Amygdala (tissue), 56 donors: Measurements from ENCODE around the gene CNOT11.
A peak's percentile ranks its signal among the peaks of the same experiment; 100 is the strongest.
"Not testable (repeated sequence)": the region's sequence is repeated elsewhere in the genome, so short reads cannot be mapped to it uniquely, and the experiment has no call there.

Source experiments
- DNase-seq, 56 donors: peaks; one replicate each; lab custom pipeline; 2025; lab: John Stamatoyannopoulos, UW

Gene CNOT11

DNA sequence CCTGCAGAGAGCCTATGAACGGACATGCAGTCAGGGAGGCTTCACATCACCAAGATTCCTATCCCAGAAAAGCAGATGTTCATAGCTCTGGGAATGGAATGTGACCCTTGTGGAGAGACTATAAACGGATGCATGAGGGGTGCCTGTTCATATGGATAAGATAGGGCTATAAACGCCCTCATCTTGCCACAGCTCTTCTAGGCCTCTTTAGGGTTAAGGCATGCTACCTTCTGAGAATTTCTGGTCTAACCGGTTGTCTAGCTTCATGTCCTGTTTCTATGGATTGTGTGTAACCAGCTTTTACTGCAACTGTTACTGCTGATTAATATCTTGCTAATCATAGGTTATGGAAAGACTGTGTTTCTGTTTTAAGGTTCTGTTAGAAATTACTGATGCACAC lies 8.3 kb upstream of the CNOT11 start:
- DNase-seq, result not testable (repeated sequence)

- not testable (repeated sequence) for DNase-seq
Measured at GRCh38 chr2:101244899-101245298, 7.8 kb upstream of the CNOT11 start.

- not testable (repeated sequence) for DNase-seq
Measured at GRCh38 chr2:101245468-101245867, 7.2 kb upstream of the CNOT11 start.

- DNase-seq, result not testable (repeated sequence)
Measured at GRCh38 chr2:101248756-101249155, 3.9 kb upstream of the CNOT11 start.

GRCh38 chr2:101249826-101250225 lies 2.9 kb upstream of the CNOT11 start:
- DNase-seq, result no peak

DNA sequence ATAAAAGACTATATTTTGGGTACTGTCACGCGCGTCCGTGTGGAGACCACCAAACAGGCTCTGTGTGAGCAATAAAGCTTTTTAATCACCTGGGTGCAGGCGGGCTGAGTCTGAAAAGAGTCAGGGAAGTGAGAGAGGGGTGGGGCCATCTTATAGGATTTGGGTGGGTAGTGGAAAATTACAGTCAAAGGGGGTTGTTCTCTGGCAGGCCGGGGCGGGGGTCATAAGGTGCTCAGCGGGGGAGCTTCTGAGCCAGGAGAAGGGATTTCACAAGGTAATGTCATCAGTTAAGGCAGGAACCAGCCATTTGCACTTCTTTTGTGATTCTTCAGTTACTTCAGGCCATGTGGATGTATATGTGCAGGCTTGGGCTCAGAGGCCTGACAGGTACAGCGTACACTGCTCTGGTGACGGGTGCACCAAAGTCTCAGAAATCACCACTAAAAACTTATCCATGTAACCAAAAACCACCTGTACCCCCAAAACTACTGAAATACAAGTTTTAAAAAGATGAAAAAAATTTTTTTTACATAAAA lies 1.4 kb upstream of the CNOT11 start:
- DNase-seq, result not testable (repeated sequence)

GRCh38 chr2:101251844-101252407 lies 760 bp upstream of the CNOT11 start:
- DNase-seq, result no peak

DNA sequence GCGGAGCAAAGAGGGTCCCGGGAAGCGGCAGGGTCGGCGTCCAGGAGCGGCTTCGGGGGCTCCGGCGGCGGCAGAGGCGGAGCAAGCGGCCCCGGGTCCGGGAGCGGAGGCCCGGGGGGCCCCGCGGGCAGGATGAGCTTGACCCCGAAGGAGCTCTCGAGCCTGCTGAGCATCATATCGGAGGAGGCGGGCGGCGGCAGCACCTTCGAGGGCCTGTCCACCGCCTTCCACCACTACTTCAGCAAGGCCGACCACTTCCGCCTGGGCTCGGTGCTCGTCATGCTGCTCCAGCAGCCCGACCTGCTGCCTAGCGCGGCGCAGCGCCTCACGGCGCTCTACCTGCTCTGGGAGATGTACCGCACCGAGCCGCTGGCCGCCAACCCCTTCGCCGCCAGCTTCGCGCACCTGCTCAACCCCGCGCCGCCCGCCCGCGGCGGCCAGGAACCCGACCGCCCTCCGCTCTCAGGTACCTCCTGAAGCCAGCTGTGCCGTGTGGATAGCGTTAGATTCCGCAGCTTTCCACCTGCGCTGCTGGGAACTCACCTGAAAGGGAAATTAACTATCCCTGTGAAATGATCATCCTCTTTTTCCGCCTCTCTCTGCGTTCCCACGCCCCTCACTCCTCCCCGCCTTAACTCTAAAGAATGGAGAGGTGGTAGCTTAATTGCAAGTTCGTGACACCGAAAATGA lies 472 bp downstream of the CNOT11 start:
- peak in 15 of 56 donors; percentile 17 to 50 (median 40) for DNase-seq

DNA sequence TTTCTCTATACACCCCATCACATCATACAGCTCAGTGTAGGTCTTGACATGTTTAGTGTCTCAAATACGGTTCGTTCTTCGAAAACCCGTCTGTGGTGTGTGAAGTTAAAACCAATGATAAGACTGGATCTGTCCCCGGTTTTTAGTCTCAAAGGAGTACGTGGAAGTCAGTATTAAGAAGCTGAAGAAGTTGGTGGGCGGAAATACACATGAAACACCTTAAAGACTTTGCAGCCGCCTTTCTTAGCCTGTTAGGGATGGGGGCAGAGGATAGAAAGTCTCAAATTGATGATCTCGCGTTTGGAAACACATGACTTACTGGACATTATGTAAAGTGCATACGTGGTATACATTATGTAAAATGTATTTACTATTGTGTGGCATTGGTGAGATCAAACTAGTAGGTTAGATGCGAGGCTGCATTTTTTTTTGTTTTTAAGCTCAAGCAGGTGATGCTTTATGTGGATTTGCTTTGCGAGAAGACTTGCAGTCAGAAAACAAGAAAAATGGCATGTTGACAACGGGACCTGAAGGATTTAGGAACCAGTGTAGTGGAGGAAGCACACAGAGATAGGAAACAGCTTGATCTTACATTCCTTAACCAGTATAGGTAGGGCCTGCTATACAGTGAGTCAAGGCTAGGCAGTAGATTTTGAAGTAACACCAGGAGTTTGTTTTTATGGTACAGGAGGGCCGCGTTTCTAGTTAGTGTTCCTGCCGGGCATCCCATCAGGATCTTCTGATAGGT lies 1.2 kb downstream of the CNOT11 start:
- DNase-seq, result no peak

DNA sequence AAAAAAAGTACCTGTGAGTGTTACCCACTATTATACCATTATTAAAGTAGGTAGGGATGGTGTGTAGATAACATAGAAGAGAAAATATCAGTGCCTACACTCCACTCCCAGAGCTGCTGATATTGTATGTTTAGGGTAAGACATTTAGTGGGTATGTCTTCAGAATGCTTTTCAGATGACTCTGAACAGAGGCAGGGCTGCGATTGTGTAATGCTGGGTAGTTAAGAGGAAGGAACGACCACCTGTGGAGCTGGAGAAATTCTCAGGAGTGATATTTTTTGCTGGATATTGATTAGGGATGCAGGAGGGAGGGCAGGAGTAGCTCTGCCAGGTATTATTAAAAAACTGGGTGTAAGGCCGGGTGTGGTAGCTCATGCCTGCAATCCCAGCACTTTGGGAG lies 2.8 kb downstream of the CNOT11 start:
- no peak for DNase-seq

GRCh38 chr2:101256316-101256715 lies 3.6 kb downstream of the CNOT11 start:
- no peak for DNase-seq

GRCh38 chr2:101258804-101259203 lies 6.1 kb downstream of the CNOT11 start:
- DNase-seq, result no peak

- DNase-seq, result no peak
Measured at GRCh38 chr2:101262142-101262541, 9.5 kb downstream of the CNOT11 start.

DNA sequence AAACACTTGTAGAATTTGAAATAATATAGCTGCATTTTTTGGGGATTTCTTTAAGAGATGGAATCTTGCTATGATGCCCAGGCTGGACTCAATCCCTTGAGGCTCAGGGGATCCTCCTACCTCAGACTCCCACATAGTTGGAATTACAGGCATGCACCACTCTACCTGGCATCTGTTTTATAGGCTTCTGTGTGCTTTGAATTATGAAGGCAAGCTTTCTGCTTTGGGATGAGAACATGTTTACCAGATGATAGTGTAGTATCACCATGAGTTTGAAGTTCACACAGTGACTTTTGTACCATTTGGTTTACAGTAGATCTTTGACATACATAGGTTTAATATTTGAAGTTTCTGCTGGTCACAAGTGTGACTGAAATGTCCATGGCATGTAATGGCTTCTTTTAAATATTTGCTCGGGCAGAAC lies 10.7 kb downstream of the CNOT11 start:
- no peak for DNase-seq

DNA sequence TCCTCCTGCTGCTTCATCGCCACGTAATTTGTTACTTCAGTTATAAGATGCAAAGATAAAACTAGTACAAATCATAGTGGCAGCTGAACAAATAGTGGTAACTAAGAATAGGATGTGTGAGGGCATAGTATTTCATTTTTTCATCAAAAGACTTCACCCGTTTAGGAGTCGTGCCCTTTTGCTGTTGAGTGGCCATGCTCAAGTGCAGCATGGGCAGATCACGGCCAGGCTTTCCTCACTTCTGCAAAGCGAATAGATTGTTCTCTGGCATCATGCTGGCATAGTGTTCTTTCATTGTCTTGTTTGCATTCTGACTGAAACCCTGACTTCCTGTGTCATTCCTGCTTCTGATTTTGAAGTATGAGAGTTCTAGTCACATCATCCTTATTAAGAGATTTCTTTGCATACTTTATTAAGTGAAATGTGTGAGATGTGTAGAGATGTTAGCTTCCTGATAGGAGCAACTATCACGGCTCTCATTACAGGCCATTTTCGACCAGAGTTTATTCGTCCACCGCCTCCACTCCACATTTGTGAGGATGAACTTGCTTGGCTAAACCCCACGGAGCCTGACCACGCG lies 11.8 kb downstream of the CNOT11 start:
- DNase-seq, result no peak

- no peak for DNase-seq
Measured at GRCh38 chr2:101265893-101266499, 13.3 kb downstream of the CNOT11 start.

DNA sequence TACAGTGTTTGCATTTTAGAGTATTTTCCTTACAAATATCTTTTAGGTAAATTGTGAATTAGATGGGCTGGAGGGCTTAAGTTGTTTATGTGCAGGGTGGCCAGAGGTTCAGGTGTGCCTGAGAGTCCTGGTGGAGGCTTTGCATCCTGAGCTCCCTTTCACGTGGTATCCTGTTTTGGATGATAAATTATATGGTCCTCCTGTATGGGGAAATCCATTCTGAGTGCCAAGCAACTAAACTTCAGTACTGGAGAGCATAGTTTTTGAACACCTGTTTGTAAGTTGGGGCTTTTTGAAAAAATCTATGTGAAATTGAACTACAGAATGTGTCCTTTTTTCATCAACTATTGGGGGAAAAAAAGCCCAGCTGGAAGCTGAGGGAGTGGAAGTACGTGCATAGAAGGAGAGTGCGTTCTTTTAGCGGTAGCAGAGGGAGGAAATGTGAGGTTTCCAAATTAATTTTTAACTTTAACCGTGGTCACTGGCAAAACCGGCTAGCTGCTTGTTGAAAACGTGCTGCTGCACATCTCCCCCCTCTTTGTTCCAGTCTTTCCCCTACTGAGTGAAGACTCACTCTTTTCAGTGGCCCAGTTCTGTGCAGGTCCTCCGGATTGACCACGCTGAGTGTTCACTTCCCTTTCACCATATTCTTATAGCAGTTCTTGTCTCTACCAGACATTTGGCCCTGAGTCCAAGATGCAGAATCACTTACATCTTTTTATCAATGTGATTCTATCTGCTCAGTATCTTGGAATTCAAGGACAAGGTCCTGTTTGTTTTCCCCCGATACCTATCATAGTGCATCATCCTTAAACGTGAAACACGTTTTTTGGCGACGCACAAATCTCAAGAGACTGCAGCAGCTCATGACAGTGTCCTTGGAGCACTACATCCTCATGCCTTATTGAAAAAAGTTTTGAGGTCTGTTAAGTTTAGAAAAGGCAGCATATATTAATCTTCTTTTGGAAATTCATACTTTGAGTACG lies 15.3 kb downstream of the CNOT11 start:
- no peak for DNase-seq

GRCh38 chr2:101270700-101271259 lies 18.1 kb downstream of the CNOT11 start:
- no peak for DNase-seq
